ENCODE measurements around the gene ZNF346.

- TF ChIP-seq EP300 (IDR thresholded peaks at IDR 0.05), result no peak
- TF ChIP-seq CTCF (IDR thresholded peaks at IDR 0.05), result no peak
- TF ChIP-seq POLR2AphosphoS5 (IDR thresholded peaks at IDR 0.05), result no peak
- no peak for TF ChIP-seq POLR2A (IDR thresholded peaks at IDR 0.05)
These were observed 100.1 kb downstream of the ZNF346 start for GRCh38 chr5:177122566-177122965.

Measured in upper lobe of left lung (tissue), 4 donors.